H1 (cell line): Measurements from ENCODE around the gene PDE4D. TPM values are rescaled to one million over a fixed set of nuclear protein-coding genes. Genes with fewer than 3 reads are reported as not detected.

Source experiments
- CHD7 ChIP-seq: fragments of 300-600 bp; sonication (generic); IDR thresholded peaks from 2 replicates; pipeline ENCODE4 v1.7.1; 2012; ENCODE audit warnings: low read length, moderate library complexity, mild to moderate bottlenecking, inconsistent platforms; ENCODE audit not compliant: insufficient replicate concordance
- RAD21 ChIP-seq, 2 experiments: IDR thresholded peaks in 1 of 2; conservative IDR thresholded peaks in 1 of 2; 2 replicates each; pipeline ENCODE4 v1.6.1; 2011; ENCODE audit warnings: low read depth in 2 of 2, low read length in 2 of 2, improper control_type of control experiment in 1 of 2, inconsistent platforms in 1 of 2, mild to moderate bottlenecking in 1 of 2, moderate library complexity in 1 of 2
- SIX5 ChIP-seq: IDR thresholded peaks from 2 replicates; pipeline ENCODE4 v1.6.1; 2011; ENCODE audit warnings: mild to moderate bottlenecking, low read depth, low read length
- polyA plus RNA-seq, 7 experiments: library from polyadenylated mRNA; depleted of rRNA in 3 of 7; stranded (reverse) in 5 of 7; unstranded in 2 of 7; fragments of >200 nt in 5 of 7; fragments of 200-250 nt in 2 of 7; gene quantifications; 1 replicate in 5 of 7; 2 replicates in 1 of 7; 4 replicates in 1 of 7; pipeline versions ENCODE4 v1.2.1 to v1.2.3, GENCODE V29; 2011 to 2013; ENCODE audit warnings: missing spikeins in 2 of 7, mixed read lengths in 2 of 7
- total RNA-seq: library from RNA; stranded (reverse); fragmentation: NEBNext Ultra II Directional; extraction: Animal tissue kit (Norgen Biotek cat#: 25700); gene quantifications from 2 replicates; pipeline ENCODE4 v1.2.1, GENCODE V29; 2021
- TF ChIP-seq, protein P1 (sequence below), 3 experiments: IDR thresholded peaks; 1 replicate in 2 of 3; 2 replicates in 1 of 3; pipeline versions ENCODE4 v1.5.1 to v1.6.1; 2011; ENCODE audit warnings: low read length in 3 of 3, mild to moderate bottlenecking in 3 of 3, inconsistent platforms in 2 of 3, low read depth in 1 of 3, moderate library complexity in 1 of 3; ENCODE audit not compliant: insufficient read depth in 1 of 3; ENCODE audit errors: control extremely low read depth in 1 of 3
- TF ChIP-seq, protein P2 (sequence below): IDR thresholded peaks from 2 replicates; pipeline ENCODE4 v1.6.1; 2012; ENCODE audit warnings: inconsistent platforms

The PDE4D gene
- total and polyA plus RNA-seq, 2 of the 8 experiments (the other 6 are each of a cell fraction or from before 2014, with no cell fraction given) = 2.3 to 3.7 TPM

- TF ChIP-seq CHD7 (peak; percentile 85), SIX5 (no peak), RAD21 (IDR thresholded peaks at IDR 0.05 in 1 of 2, conservative IDR thresholded peaks at IDR 0.05 in 1 of 2; ENCODE audit: low read depth in 2 of 2, low read length in 2 of 2) (peak; percentile 77 to 82)
- TF ChIP-seq, protein P1, sequence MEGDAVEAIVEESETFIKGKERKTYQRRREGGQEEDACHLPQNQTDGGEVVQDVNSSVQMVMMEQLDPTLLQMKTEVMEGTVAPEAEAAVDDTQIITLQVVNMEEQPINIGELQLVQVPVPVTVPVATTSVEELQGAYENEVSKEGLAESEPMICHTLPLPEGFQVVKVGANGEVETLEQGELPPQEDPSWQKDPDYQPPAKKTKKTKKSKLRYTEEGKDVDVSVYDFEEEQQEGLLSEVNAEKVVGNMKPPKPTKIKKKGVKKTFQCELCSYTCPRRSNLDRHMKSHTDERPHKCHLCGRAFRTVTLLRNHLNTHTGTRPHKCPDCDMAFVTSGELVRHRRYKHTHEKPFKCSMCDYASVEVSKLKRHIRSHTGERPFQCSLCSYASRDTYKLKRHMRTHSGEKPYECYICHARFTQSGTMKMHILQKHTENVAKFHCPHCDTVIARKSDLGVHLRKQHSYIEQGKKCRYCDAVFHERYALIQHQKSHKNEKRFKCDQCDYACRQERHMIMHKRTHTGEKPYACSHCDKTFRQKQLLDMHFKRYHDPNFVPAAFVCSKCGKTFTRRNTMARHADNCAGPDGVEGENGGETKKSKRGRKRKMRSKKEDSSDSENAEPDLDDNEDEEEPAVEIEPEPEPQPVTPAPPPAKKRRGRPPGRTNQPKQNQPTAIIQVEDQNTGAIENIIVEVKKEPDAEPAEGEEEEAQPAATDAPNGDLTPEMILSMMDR (IDR thresholded peaks at IDR 0.05; ENCODE audit: control extremely low read depth in 1 of 3, insufficient read depth in 1 of 3, low read depth in 1 of 3, low read length in 3 of 3) = peak in 2 of 3 experiments; percentile 59 to 65; a peak in 3 of 4 replicates
- TF ChIP-seq, protein P2, sequence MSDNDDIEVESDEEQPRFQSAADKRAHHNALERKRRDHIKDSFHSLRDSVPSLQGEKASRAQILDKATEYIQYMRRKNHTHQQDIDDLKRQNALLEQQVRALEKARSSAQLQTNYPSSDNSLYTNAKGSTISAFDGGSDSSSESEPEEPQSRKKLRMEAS = no peak
Measured at GRCh38 chr5:59813761-59814536, 79.6 kb downstream of the PDE4D start (continued).
